Calu3 (cell line): ENCODE measurements around the gene SLC23A1. TPM values are rescaled to one million over a fixed set of nuclear protein-coding genes. Genes with fewer than 3 reads are reported as not detected.
"Not testable (repeated sequence)": the region's sequence is repeated elsewhere in the genome, so short reads cannot be mapped to it uniquely, and the experiment has no call there.

Source experiments
- BruUV-seq: library from RNA; stranded (reverse); fragments of 400-500 nt; replicated peaks from 2 replicates; lab custom pipeline; 2021; lab: Mats Ljungman, UMichigan
- CTCF ChIA-PET: fragments of 300-600 bp; sonication (Branson Sonifier 250); formaldehyde crosslinking; loops from one replicate; lab custom pipeline; 2022; ENCODE audit warnings: antibody characterized with exemption; lab: Charles Lee
- DNase-seq: peaks from one replicate; pipeline ENCODE4 v3.0.0; 2022
- H3K27ac Mint-ChIP-seq: one replicate; pipeline ENCODE4 v1.8.0; 2022; ENCODE audit warnings: mixed read lengths; ENCODE audit not compliant: unreplicated experiment
- H3K27me3 Mint-ChIP-seq: one replicate; pipeline ENCODE4 v1.8.0; 2022; ENCODE audit warnings: mixed read lengths; ENCODE audit not compliant: unreplicated experiment
- H3K36me3 Mint-ChIP-seq: one replicate; pipeline ENCODE4 v1.8.0; 2022; ENCODE audit warnings: mild to moderate bottlenecking, moderate library complexity, mixed read lengths; ENCODE audit not compliant: insufficient read depth, unreplicated experiment
- H3K4me1 Mint-ChIP-seq: one replicate; pipeline ENCODE4 v1.8.0; 2022; ENCODE audit warnings: mild to moderate bottlenecking, low read depth, mixed read lengths; ENCODE audit not compliant: unreplicated experiment
- H3K4me3 Mint-ChIP-seq: one replicate; pipeline ENCODE4 v1.8.0; 2022; ENCODE audit warnings: mild to moderate bottlenecking, low read depth, moderate library complexity, mixed read lengths; ENCODE audit not compliant: unreplicated experiment
- H3K9me3 Mint-ChIP-seq: one replicate; pipeline ENCODE4 v1.8.0; 2022; ENCODE audit warnings: low read depth, mixed read lengths; ENCODE audit not compliant: unreplicated experiment
- intact Hi-C: fragments of 100-400 bp; cut with micrococcal nuclease; formaldehyde crosslinking; loops from one replicate; pipeline ENCODE4 v1.10.0; 2022; ENCODE audit not compliant: unreplicated experiment
- total RNA-seq: library from RNA; stranded (reverse); gene quantifications from 2 replicates; pipeline ENCODE4 v1.2.3, GENCODE V29; 2022
- TF ChIP-seq, protein P1 (sequence below): fragments of 200-600 bp; IDR thresholded peaks from one replicate; pipeline ENCODE4 v1.8.0; 2022; ENCODE audit warnings: antibody characterized with exemption; ENCODE audit not compliant: unreplicated experiment

The SLC23A1 gene
- total RNA-seq, 1 experiment from 2014 or later = 0.80 TPM

DNA sequence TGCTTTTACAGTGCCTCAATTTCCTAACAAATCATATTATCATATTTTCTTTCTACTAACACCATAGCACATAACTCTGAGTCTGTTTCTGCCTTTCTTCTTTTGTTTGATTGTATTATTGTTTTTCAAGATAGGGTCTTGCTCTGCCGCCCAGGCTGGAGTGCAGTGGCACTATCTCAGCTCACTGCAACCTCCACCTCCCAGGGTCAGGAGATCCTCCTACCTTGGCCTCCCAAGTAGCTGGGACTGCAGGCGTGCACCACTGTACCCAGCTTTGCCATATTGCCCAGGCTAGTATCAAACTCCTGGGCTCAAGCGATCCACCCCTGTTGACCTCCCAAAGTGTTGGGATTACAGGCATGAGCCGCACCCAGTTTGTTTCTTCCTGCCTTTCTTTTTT is 22.7 kb downstream of the SLC23A1 start:
- H3K27me3 Mint-ChIP-seq = no peaks in the 10 kb centered on the region
- peaks cover 34% of the 10 kb centered on the region for H3K36me3 Mint-ChIP-seq
- H3K27ac Mint-ChIP-seq = no peak overlapping the region
- no peaks in the 10 kb centered on the region for H3K9me3 Mint-ChIP-seq
- H3K4me1 Mint-ChIP-seq = no peaks in the 10 kb centered on the region
- DNase-seq = no peak
- intact Hi-C loops = no loop called here
- CTCF ChIA-PET = no interaction called here
- no TSS peak for BruUV-seq
- H3K4me3 Mint-ChIP-seq = no peak overlapping the region
- TF ChIP-seq, protein P1, sequence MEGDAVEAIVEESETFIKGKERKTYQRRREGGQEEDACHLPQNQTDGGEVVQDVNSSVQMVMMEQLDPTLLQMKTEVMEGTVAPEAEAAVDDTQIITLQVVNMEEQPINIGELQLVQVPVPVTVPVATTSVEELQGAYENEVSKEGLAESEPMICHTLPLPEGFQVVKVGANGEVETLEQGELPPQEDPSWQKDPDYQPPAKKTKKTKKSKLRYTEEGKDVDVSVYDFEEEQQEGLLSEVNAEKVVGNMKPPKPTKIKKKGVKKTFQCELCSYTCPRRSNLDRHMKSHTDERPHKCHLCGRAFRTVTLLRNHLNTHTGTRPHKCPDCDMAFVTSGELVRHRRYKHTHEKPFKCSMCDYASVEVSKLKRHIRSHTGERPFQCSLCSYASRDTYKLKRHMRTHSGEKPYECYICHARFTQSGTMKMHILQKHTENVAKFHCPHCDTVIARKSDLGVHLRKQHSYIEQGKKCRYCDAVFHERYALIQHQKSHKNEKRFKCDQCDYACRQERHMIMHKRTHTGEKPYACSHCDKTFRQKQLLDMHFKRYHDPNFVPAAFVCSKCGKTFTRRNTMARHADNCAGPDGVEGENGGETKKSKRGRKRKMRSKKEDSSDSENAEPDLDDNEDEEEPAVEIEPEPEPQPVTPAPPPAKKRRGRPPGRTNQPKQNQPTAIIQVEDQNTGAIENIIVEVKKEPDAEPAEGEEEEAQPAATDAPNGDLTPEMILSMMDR = no peak

DNA sequence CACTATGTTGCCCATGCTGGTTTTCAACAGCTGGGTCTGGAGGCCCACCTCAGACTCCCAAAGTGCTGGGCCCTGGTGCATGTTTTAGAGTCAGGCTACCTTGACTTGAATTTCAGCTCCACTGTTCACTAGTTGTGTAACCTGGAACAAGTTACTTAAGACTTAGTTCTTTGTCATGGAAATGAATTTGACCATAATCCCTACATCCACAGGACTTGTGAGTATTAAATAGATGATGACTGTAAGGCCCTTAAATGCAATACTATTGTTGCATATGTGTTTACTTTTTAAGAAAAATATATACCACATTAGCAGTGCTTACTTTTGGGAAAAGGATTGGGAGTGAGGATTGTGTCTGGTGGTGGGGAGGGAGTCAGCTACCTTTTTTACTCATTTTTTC is 25.0 kb downstream of the SLC23A1 start:
- H3K4me3 Mint-ChIP-seq = no peak overlapping the region
- no peak for DNase-seq
- no peaks in the 10 kb centered on the region for H3K9me3 Mint-ChIP-seq
- CTCF ChIA-PET = interaction anchor here (1.1 kb wide), 1 partner anchor 16 kb away, joined by 3 read pairs; no protein-coding TSS in a partner anchor
- H3K27me3 Mint-ChIP-seq = no peaks in the 10 kb centered on the region
- TF ChIP-seq, protein P1 = no peak
- no peaks in the 10 kb centered on the region for H3K4me1 Mint-ChIP-seq
- BruUV-seq = no TSS peak
- intact Hi-C loops = no loop called here
- H3K27ac Mint-ChIP-seq = no peak overlapping the region
- peaks cover 20% of the 10 kb centered on the region for H3K36me3 Mint-ChIP-seq

GRCh38 chr5:139355900-139356299 is 27.2 kb downstream of the SLC23A1 start:
- peaks cover 21% of the 10 kb centered on the region for H3K36me3 Mint-ChIP-seq
- BruUV-seq, H3K4me1 Mint-ChIP-seq, H3K9me3 Mint-ChIP-seq, H3K27ac Mint-ChIP-seq, CTCF ChIA-PET, intact Hi-C loops, DNase-seq, H3K27me3 Mint-ChIP-seq, H3K4me3 Mint-ChIP-seq: not testable (repeated sequence)

DNA sequence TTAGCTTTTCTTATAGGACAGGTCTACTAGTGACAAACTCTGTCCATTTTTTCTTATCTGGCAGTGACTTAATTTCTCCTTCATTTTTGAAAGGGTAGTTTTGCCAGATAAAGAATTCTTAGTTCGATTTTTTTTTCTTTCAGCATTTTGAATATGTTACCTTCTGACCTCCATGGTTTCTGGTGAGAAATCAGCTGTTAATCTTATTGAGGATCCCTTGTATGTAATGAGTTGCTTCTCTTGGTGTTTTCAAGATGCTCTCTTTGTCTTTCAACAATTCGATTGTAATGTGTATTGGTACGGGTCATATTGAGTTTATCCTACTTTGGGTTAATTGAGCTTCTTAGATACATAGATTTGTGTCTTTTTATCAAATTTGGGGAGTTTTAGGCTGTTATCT is 28.9 kb downstream of the SLC23A1 start:
- Mint-ChIP-seq H3K9me3 (no peaks in the 10 kb centered on the region), H3K27me3 (no peaks in the 10 kb centered on the region), H3K4me3 (no peak overlapping the region), H3K27ac (no peak overlapping the region), H3K4me1 (no peaks in the 10 kb centered on the region), H3K36me3 (peaks cover 21% of the 10 kb centered on the region)
- DNase-seq = no peak
- intact Hi-C loops = no loop called here
- TF ChIP-seq, protein P1 = no peak
- BruUV-seq = no TSS peak
- CTCF ChIA-PET = no interaction called here

GRCh38 chr5:139347863-139348262 is 35.2 kb downstream of the SLC23A1 start:
- peaks cover 14% of the 10 kb centered on the region for H3K4me1 Mint-ChIP-seq
- DNase-seq, H3K9me3 Mint-ChIP-seq, BruUV-seq, H3K4me3 Mint-ChIP-seq, H3K27ac Mint-ChIP-seq, intact Hi-C loops, H3K27me3 Mint-ChIP-seq: not testable (repeated sequence)
- H3K36me3 Mint-ChIP-seq = peaks cover 29% of the 10 kb centered on the region
- CTCF ChIA-PET = interaction anchor here (0.6 kb wide), 2 partner anchors 74 to 248 kb away, joined by 3 to 4 read pairs; no protein-coding TSS in a partner anchor

DNA sequence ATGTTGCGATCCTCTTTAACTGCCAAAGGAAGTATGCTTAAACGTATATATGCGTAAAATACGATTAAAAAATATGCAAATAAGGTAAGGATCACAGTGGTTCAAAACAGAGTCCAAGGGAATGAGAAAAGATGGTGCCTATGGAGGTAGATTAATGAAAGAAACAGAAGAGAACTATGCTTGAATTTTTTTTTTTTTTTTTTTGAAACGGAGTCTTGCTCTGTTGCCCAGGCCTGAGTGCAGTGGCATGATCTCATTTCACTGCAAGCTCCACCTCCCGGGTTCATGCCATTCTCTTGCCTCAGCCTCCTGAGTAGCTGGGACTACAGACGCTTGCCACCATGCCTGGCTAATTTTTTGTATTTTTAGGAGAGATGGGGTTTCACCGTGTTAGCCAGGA is 37.7 kb downstream of the SLC23A1 start:
- intact Hi-C loops, CTCF ChIA-PET, DNase-seq, H3K9me3 Mint-ChIP-seq, H3K4me3 Mint-ChIP-seq, H3K27me3 Mint-ChIP-seq, H3K27ac Mint-ChIP-seq, BruUV-seq: not testable (repeated sequence)
- Mint-ChIP-seq H3K36me3 (peaks cover 45% of the 10 kb centered on the region), H3K4me1 (peaks cover 21% of the 10 kb centered on the region)
